Heart right ventricle (tissue), 16 donors: ENCODE results near the gene ERAL1. TPM values are rescaled to one million over a fixed set of nuclear protein-coding genes. Genes with fewer than 3 reads are reported as not detected.
A peak's percentile ranks its signal among the peaks of the same experiment; 100 is the strongest.

Source experiments
- ATAC-seq, 8 donors: fragments of 200-7000 bp; cut with Tn5 transposase; one replicate each; pipeline ENCODE4 v1.9.1; 2020; ENCODE audit warnings: mild to moderate bottlenecking in 8 of 8, moderate library complexity in 8 of 8, moderate number of reproducible peaks in 1 of 8
- DNase-seq, 2 donors: peaks; one replicate each; pipeline ENCODE4 v3.0.0-alpha.2; 2020
- H3K27ac ChIP-seq, 10 donors: fragments of 200-600 bp; sonication (generic) in 2 of 10; one replicate each; pipeline versions ENCODE4 v1.5.0 to v1.8.0; 2020 to 2022; ENCODE audit warnings: mild to moderate bottlenecking in 3 of 10
- H3K27me3 ChIP-seq, 7 donors: fragments of 200-600 bp; one replicate each; pipeline ENCODE4 v1.8.0; 2021 to 2022; ENCODE audit warnings: mild to moderate bottlenecking in 2 of 7
- H3K36me3 ChIP-seq, 9 donors: fragments of 200-600 bp; sonication (generic) in 1 of 9; one replicate each; pipeline versions ENCODE4 v1.5.0 to v1.8.0; 2020 to 2022; ENCODE audit warnings: mild to moderate bottlenecking in 2 of 9
- H3K4me1 ChIP-seq, 9 donors: fragments of 200-600 bp; sonication (generic) in 1 of 9; one replicate each; pipeline versions ENCODE4 v1.5.0 to v1.8.0; 2020 to 2022; ENCODE audit warnings: mild to moderate bottlenecking in 4 of 9
- H3K4me3 ChIP-seq, 10 donors: fragments of 200-600 bp; sonication (generic) in 2 of 10; one replicate each; pipeline versions ENCODE4 v1.5.0 to v1.8.0; 2020 to 2022; ENCODE audit warnings: mild to moderate bottlenecking in 7 of 10, moderate library complexity in 2 of 10
- H3K9me3 ChIP-seq, 11 donors: fragments of 200-600 bp in 10 of 11; sonication (generic) in 2 of 11; one replicate each; pipeline versions ENCODE4 v1.5.0 to v1.8.0; 2013 to 2022; ENCODE audit warnings: mild to moderate bottlenecking in 2 of 11, control low read depth in 1 of 11, moderate library complexity in 1 of 11
- CTCF ChIP-seq, 9 donors: fragments of 200-600 bp; sonication (generic) in 2 of 9; IDR thresholded peaks; one replicate each; pipeline versions ENCODE4 v1.5.0 to v1.8.0; 2021 to 2022; ENCODE audit warnings: antibody characterized with exemption in 9 of 9, mild to moderate bottlenecking in 5 of 9, moderate library complexity in 1 of 9
- WGBS, 2 donors: extraction: QIAGEN DNeasy Blood & Tissue Kit; methylation state at CpG; one replicate each; pipeline ENCODE4 v1.1.7; 2013; ENCODE audit warnings: inconsistent platforms in 1 of 2; 5-methylcytosine and 5-hydroxymethylcytosine counted together
- intact Hi-C, 10 donors: fragments of 100-400 bp; cut with DNase I; formaldehyde crosslinking; loops; one replicate each; pipeline versions ENCODE4 v1.11.1 to v1.14.2; 2022
- polyA plus RNA-seq, 2 donors: library from polyadenylated mRNA; stranded (reverse); fragments of 200-250 nt; gene quantifications; one replicate each; pipeline ENCODE4 v1.2.3, GENCODE V29; 2013
- total RNA-seq, 10 donors: library from RNA; stranded (reverse); fragmentation: NEBNext Ultra II Directional in 3 of 10; extraction: Animal tissue kit (Norgen Biotek cat#: 25700) in 3 of 10; gene quantifications; one replicate each; pipeline versions ENCODE4 v1.2.1 to v1.2.4, GENCODE V29; 2021 to 2023
- donor health status: Arrhythmogenic right ventricular cardiomyopathy.
- donor health status: ischemic (EF 13 %, LVEDD 7.1; RV severe dilation, severe dysfunction).
- donor health status: healthy with polysubstance abuse.
- donor health status: DM: no; HTN: yes; CAD: no.
- donor health status: DM: no; HTN: no; CAD: no.
- donor health status: ischemic (EF 25% LVEDD 6.9; RV normal size, moderate dysfunction).
- donor health status: ischemic (EF 25% LVEDD 5.7; RV mildly dilated, moderate dysfunction).
- donor health status: healthy.
- donor health status: DM: yes; HTN: yes; CAD: no.
- donor health status: Ischemic cardiomyopathy.
- donor health status: ischemic (EF 35%, LVEDD 5.7; RV mildly dilated, moderate dysfunction).
- donor health status: nonischemic (EF 11% LVEDD 7.7; RV severe dilation, severe dysfunction).
- donor health status: DM: yes; HTN: yes; CAD: no.
- donor health status: PGD.
- donor health status: ischemic (EF 29% LVEDD 5.4; RV normal size, mild dysfunction).
- donor health status: nonischemic (EF 23%, LVEDD 6.1; RV moderate dilation, normal function).

The ERAL1 gene
- total and polyA plus RNA-seq, 12 donors = 32.3 to 48.2 (median 39.2) TPM

- ATAC-seq (no peak), DNase-seq (no peak)
- TF ChIP-seq CTCF (IDR thresholded peaks at IDR 0.05) = no peak
- Histone ChIP-seq H3K9me3 (no peaks in the 10 kb centered on the region), H3K36me3 (peaks cover 0 to 78% (median 24%) of the 10 kb centered on the region in 9 donors), H3K4me1 (peaks cover 0 to 27% (median 12%) of the 10 kb centered on the region in 9 donors), H3K27ac (no peak overlapping the region), H3K27me3 (no peaks in the 10 kb centered on the region), H3K4me3 (no peak overlapping the region)
- intact Hi-C loops = no loop called here
- 86 to 87% methylated on average over 10 of the region's 10 CpGs for WGBS, 2 donors
Observed at GRCh38 chr17:28885951-28886350, 31.1 kb downstream of the ERAL1 start.

- intact Hi-C loops = no loop called here
- H3K9me3 ChIP-seq = no peaks in the 10 kb centered on the region
Observed at GRCh38 chr17:28887871-28888471, 33.2 kb downstream of the ERAL1 start.

GRCh38 chr17:28888832-28889231 lies 34.0 kb downstream of the ERAL1 start:
- H3K27me3 ChIP-seq = no peaks in the 10 kb centered on the region
- no peak overlapping the region for H3K4me3 ChIP-seq
- intact Hi-C loops = no loop called here
- 89 to 92% methylated on average over 7 of the region's 7 CpGs for WGBS, 2 donors
- H3K27ac ChIP-seq = no peak overlapping the region
- peaks cover 0 to 57% (median 0%) of the 10 kb centered on the region in 9 donors for H3K36me3 ChIP-seq
- H3K9me3 ChIP-seq = no peaks in the 10 kb centered on the region
- no peak for TF ChIP-seq CTCF (IDR thresholded peaks at IDR 0.05)
- ATAC-seq (no peak), DNase-seq (no peak)
- H3K4me1 ChIP-seq = peaks cover 2 to 53% (median 38%) of the 10 kb centered on the region in 9 donors

More at GRCh38 chr17:28887871-28888471, 33.2 kb downstream of the ERAL1 start:
- Histone ChIP-seq H3K4me3 (no peak overlapping the region), H3K36me3 (peaks cover 0 to 66% (median 5%) of the 10 kb centered on the region in 9 donors), H3K27me3 (no peaks in the 10 kb centered on the region), H3K27ac (no peak overlapping the region), H3K4me1 (peaks cover under 1 to 45% (median 29%) of the 10 kb centered on the region in 9 donors)
- 83 to 84% methylated on average over 12 of the region's 12 CpGs for WGBS, 2 donors
- DNase-seq (no peak), ATAC-seq (no peak)
- no peak for TF ChIP-seq CTCF (IDR thresholded peaks at IDR 0.05)

- Histone ChIP-seq H3K27me3 (no peaks in the 10 kb centered on the region), H3K27ac (peak overlapping the region in 1 of 10 donors; percentile 6), H3K4me1 (peaks cover 2 to 50% (median 31%) of the 10 kb centered on the region in 9 donors), H3K36me3 (peaks cover 0 to 45% (median 0%) of the 10 kb centered on the region in 9 donors), H3K9me3 (no peaks in the 10 kb centered on the region), H3K4me3 (no peak overlapping the region)
- 78 to 79% methylated on average over 5 of the region's 5 CpGs for WGBS, 2 donors
- ATAC-seq = peak in 2 of 8 donors; percentile 27 to 32
- intact Hi-C loops = loop anchor here in 1 of 10 donors (10.0 kb wide), 1 partner anchor 125 kb away; no protein-coding TSS in a partner anchor
- TF ChIP-seq CTCF (IDR thresholded peaks at IDR 0.05) = no peak
- no peak for DNase-seq
Observed at GRCh38 chr17:28889996-28890395, 35.2 kb downstream of the ERAL1 start.
